Measurements from ENCODE around the gene TRAPPC4.
"Not testable (repeated sequence)": the region's sequence is repeated elsewhere in the genome, so short reads cannot be mapped to it uniquely, and the experiment has no call there.

The TRAPPC4 gene

DNA sequence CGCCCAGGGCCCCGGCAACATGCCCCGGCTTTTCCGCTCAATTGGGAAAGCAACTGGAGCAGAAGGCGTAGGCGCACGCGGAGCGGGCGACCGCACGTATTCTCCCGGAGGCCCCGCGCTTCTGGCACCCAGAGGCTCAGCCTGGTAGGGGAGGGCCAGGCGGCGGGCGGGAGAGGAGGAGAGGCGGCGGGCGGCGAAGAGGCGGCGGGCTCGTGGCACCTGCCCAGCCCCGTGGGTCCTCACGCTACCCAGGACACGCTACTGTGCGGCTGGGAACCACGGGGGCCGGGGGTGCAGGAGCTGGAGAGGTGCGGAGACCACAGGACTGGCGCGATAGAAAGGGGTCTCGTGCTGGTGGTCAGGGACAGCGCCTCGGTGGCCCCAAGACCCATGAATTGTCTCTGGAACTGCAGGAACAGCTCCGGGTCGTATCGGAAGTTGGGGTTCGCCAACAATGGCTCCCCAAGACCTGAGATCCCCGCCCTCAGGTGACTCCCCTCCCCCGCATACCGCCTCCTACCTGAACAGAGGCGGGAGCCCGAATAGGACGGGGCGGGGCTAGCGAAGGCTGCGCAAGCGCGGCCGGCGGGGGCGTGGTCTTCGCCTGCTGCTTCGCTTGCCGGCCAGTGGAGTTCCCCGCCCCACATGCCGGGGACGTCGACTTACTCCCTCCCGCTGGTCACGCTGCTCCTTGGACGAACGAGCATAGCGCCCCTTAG is 11.9 kb downstream of the TRAPPC4 start, which contains the start of gene SLC37A4:
Gene SLC37A4, minus strand, starts transcription at position 549 of the 719 bp plus-strand sequence.
- WGBS (ENCODE audit: insufficient coverage): 0% methylated on average over 45 of the region's 67 CpGs
- POLR2A ChIA-PET: interaction anchor here (0.6 kb wide), 1 partner anchor 66 kb away, joined by 3 read pairs; no protein-coding TSS in a partner anchor
- Histone ChIP-seq H3K4me3 (ENCODE audit: control insufficient read depth in 1 of 7, extremely low read depth in 1 of 7, insufficient read depth in 4 of 7, low read depth in 2 of 7, low read length in 6 of 7) (peak within 1 kb of the TSS; percentile 49 to 88 (median 83)), H3K27me3 (replicated peaks in 2 of 5; ENCODE audit: control insufficient read depth in 4 of 5, insufficient read depth in 5 of 5, low read length in 4 of 5) (no peaks in the 10 kb centered on the region), H3K4me1 (ENCODE audit: control extremely low read depth in 1 of 4, control insufficient read depth in 4 of 4, insufficient read depth in 4 of 4, low read length in 3 of 4) (peaks cover 0 to 22% (median 21%) of the 10 kb centered on the region in 4 experiments), H3K9me3 (ENCODE audit: control extremely low read depth in 1 of 5, control insufficient read depth in 4 of 5, insufficient read depth in 2 of 5, low read depth in 1 of 5, low read length in 4 of 5) (no peaks in the 10 kb centered on the region), H3K36me3 (ENCODE audit: control insufficient read depth in 4 of 4, insufficient read depth in 4 of 4, low read length in 3 of 4) (peaks cover 2 to 36% (median 23%) of the 10 kb centered on the region in 4 experiments), H3K27ac (ENCODE audit: insufficient read depth in 1 of 2, low read depth in 1 of 2, low read length in 2 of 2, poor library complexity in 1 of 2, severe bottlenecking in 2 of 2) (peak within 1 kb of the TSS in 1 of 2 experiments; percentile 73)
- DNase-seq: peak; percentile 98 to 99 (median 99)
- CTCF ChIA-PET: interaction anchor here (0.6 to 3.0 kb wide), 7 partner anchors 8 to 72 kb away, joined by 3 to 19 read pairs (median 4); partner anchors contain the start of genes DPAGT1, HYOU1, RPS25 and TRAPPC4

- Histone ChIP-seq H3K27ac (ENCODE audit: insufficient read depth in 1 of 2, low read depth in 1 of 2, low read length in 2 of 2, poor library complexity in 1 of 2, severe bottlenecking in 2 of 2) (no peak overlapping the region), H3K9me3 (ENCODE audit: control extremely low read depth in 1 of 5, control insufficient read depth in 4 of 5, insufficient read depth in 2 of 5, low read depth in 1 of 5, low read length in 4 of 5) (no peaks in the 10 kb centered on the region), H3K36me3 (ENCODE audit: control insufficient read depth in 4 of 4, insufficient read depth in 4 of 4, low read length in 3 of 4) (peaks cover 2 to 22% (median 9%) of the 10 kb centered on the region in 4 experiments), H3K4me1 (ENCODE audit: control extremely low read depth in 1 of 4, control insufficient read depth in 4 of 4, insufficient read depth in 4 of 4, low read length in 3 of 4) (peaks cover 0 to 22% (median 21%) of the 10 kb centered on the region in 4 experiments), H3K4me3 (ENCODE audit: control insufficient read depth in 1 of 7, extremely low read depth in 1 of 7, insufficient read depth in 4 of 7, low read depth in 2 of 7, low read length in 6 of 7) (no peak overlapping the region), H3K27me3 (replicated peaks in 2 of 5; ENCODE audit: control insufficient read depth in 4 of 5, insufficient read depth in 5 of 5, low read length in 4 of 5) (no peaks in the 10 kb centered on the region)
- WGBS (ENCODE audit: insufficient coverage): 89% methylated on average over 5 of the region's 9 CpGs
- POLR2A ChIA-PET: interaction anchor here (0.8 to 1.1 kb wide), 3 partner anchors 9 to 24 kb away, joined by 3 read pairs; no protein-coding TSS in a partner anchor
- DNase-seq: no peak
- CTCF ChIA-PET: interaction anchor here (0.9 to 3.0 kb wide), 5 partner anchors 8 to 24 kb away, joined by 3 to 19 read pairs (median 4); partner anchors contain the start of genes RPS25 and TRAPPC4
Measured at GRCh38 chr11:119031912-119032280, 13.3 kb downstream of the TRAPPC4 start.

- CTCF ChIA-PET: interaction anchor here (0.7 to 1.7 kb wide), 7 partner anchors 9 to 61 kb away, joined by 3 to 7 read pairs (median 4); a partner anchor contains a TSS
- H3K4me1 ChIP-seq (ENCODE audit: control extremely low read depth in 1 of 4, control insufficient read depth in 4 of 4, insufficient read depth in 4 of 4, low read length in 3 of 4): peaks cover 0 to 22% (median 21%) of the 10 kb centered on the region in 4 experiments
- WGBS (ENCODE audit: insufficient coverage): 95% methylated on average over 4 of the region's 10 CpGs
- not testable (repeated sequence) for DNase-seq; H3K27ac ChIP-seq (ENCODE audit: insufficient read depth in 1 of 2, low read depth in 1 of 2, low read length in 2 of 2, poor library complexity in 1 of 2, severe bottlenecking in 2 of 2); H3K36me3 ChIP-seq (ENCODE audit: control insufficient read depth in 4 of 4, insufficient read depth in 4 of 4, low read length in 3 of 4); H3K4me3 ChIP-seq (ENCODE audit: control insufficient read depth in 1 of 7, extremely low read depth in 1 of 7, insufficient read depth in 4 of 7, low read depth in 2 of 7, low read length in 6 of 7); H3K9me3 ChIP-seq (ENCODE audit: control extremely low read depth in 1 of 5, control insufficient read depth in 4 of 5, insufficient read depth in 2 of 5, low read depth in 1 of 5, low read length in 4 of 5); H3K27me3 ChIP-seq (replicated peaks in 2 of 5; ENCODE audit: control insufficient read depth in 4 of 5, insufficient read depth in 5 of 5, low read length in 4 of 5)
- POLR2A ChIA-PET: interaction anchor here (0.9 kb wide), 1 partner anchor 10 kb away, joined by 3 read pairs; no protein-coding TSS in a partner anchor
Measured at GRCh38 chr11:119033421-119033820, 14.9 kb downstream of the TRAPPC4 start.

- no peak overlapping the region for H3K27ac ChIP-seq (ENCODE audit: insufficient read depth in 1 of 2, low read depth in 1 of 2, low read length in 2 of 2, poor library complexity in 1 of 2, severe bottlenecking in 2 of 2)
- peaks cover 0 to 11% (median 9%) of the 10 kb centered on the region in 4 experiments for H3K4me1 ChIP-seq (ENCODE audit: control extremely low read depth in 1 of 4, control insufficient read depth in 4 of 4, insufficient read depth in 4 of 4, low read length in 3 of 4)
- no peaks in the 10 kb centered on the region for H3K9me3 ChIP-seq (ENCODE audit: control extremely low read depth in 1 of 5, control insufficient read depth in 4 of 5, insufficient read depth in 2 of 5, low read depth in 1 of 5, low read length in 4 of 5)
- no peak overlapping the region for H3K4me3 ChIP-seq (ENCODE audit: control insufficient read depth in 1 of 7, extremely low read depth in 1 of 7, insufficient read depth in 4 of 7, low read depth in 2 of 7, low read length in 6 of 7)
- WGBS (ENCODE audit: insufficient coverage): 100% methylated on average over 3 of the region's 3 CpGs
- CTCF ChIA-PET: interaction anchor here (0.9 to 1.4 kb wide), 2 partner anchors 10 to 12 kb away, joined by 3 to 6 read pairs; no protein-coding TSS in a partner anchor
- no peaks in the 10 kb centered on the region for H3K36me3 ChIP-seq (ENCODE audit: control insufficient read depth in 4 of 4, insufficient read depth in 4 of 4, low read length in 3 of 4)
- H3K27me3 ChIP-seq (replicated peaks in 2 of 5; ENCODE audit: control insufficient read depth in 4 of 5, insufficient read depth in 5 of 5, low read length in 4 of 5): no peaks in the 10 kb centered on the region
- no peak for DNase-seq
- POLR2A ChIA-PET: no interaction called here
Measured at GRCh38 chr11:119034813-119035212, 16.2 kb downstream of the TRAPPC4 start.

- WGBS (ENCODE audit: insufficient coverage): 100% methylated on average over 5 of the region's 5 CpGs
- H3K27me3 ChIP-seq (replicated peaks in 2 of 5; ENCODE audit: control insufficient read depth in 4 of 5, insufficient read depth in 5 of 5, low read length in 4 of 5): no peaks in the 10 kb centered on the region
- CTCF ChIA-PET: interaction anchor here (0.9 to 1.6 kb wide), 5 partner anchors 9 to 41 kb away, joined by 3 to 7 read pairs (median 4); partner anchors contain the start of gene CENATAC
- POLR2A ChIA-PET: no interaction called here
- H3K4me1 ChIP-seq (ENCODE audit: control extremely low read depth in 1 of 4, control insufficient read depth in 4 of 4, insufficient read depth in 4 of 4, low read length in 3 of 4): no peaks in the 10 kb centered on the region
- DNase-seq: no peak
- H3K4me3 ChIP-seq (ENCODE audit: control insufficient read depth in 1 of 7, extremely low read depth in 1 of 7, insufficient read depth in 4 of 7, low read depth in 2 of 7, low read length in 6 of 7): no peak overlapping the region
- H3K9me3 ChIP-seq (ENCODE audit: control extremely low read depth in 1 of 5, control insufficient read depth in 4 of 5, insufficient read depth in 2 of 5, low read depth in 1 of 5, low read length in 4 of 5): no peaks in the 10 kb centered on the region
- H3K27ac ChIP-seq (ENCODE audit: insufficient read depth in 1 of 2, low read depth in 1 of 2, low read length in 2 of 2, poor library complexity in 1 of 2, severe bottlenecking in 2 of 2): no peak overlapping the region
- no peaks in the 10 kb centered on the region for H3K36me3 ChIP-seq (ENCODE audit: control insufficient read depth in 4 of 4, insufficient read depth in 4 of 4, low read length in 3 of 4)
Measured at GRCh38 chr11:119038884-119039283, 20.3 kb downstream of the TRAPPC4 start.

- not testable (repeated sequence) for H3K4me1 ChIP-seq (ENCODE audit: control extremely low read depth in 1 of 4, control insufficient read depth in 4 of 4, insufficient read depth in 4 of 4, low read length in 3 of 4)
Measured at GRCh38 chr11:119039471-119039870, 20.9 kb downstream of the TRAPPC4 start.

More at GRCh38 chr11:119039471-119039870, 20.9 kb downstream of the TRAPPC4 start:
- DNase-seq; H3K27me3 ChIP-seq (replicated peaks in 2 of 5; ENCODE audit: control insufficient read depth in 4 of 5, insufficient read depth in 5 of 5, low read length in 4 of 5); H3K4me3 ChIP-seq (ENCODE audit: control insufficient read depth in 1 of 7, extremely low read depth in 1 of 7, insufficient read depth in 4 of 7, low read depth in 2 of 7, low read length in 6 of 7); H3K36me3 ChIP-seq (ENCODE audit: control insufficient read depth in 4 of 4, insufficient read depth in 4 of 4, low read length in 3 of 4); POLR2A ChIA-PET; H3K27ac ChIP-seq (ENCODE audit: insufficient read depth in 1 of 2, low read depth in 1 of 2, low read length in 2 of 2, poor library complexity in 1 of 2, severe bottlenecking in 2 of 2); H3K9me3 ChIP-seq (ENCODE audit: control extremely low read depth in 1 of 5, control insufficient read depth in 4 of 5, insufficient read depth in 2 of 5, low read depth in 1 of 5, low read length in 4 of 5): not testable (repeated sequence)
- 0% methylated on average over 1 of the region's 11 CpGs for WGBS (ENCODE audit: insufficient coverage)
- CTCF ChIA-PET: interaction anchor here (0.9 to 1.6 kb wide), 3 partner anchors 12 to 16 kb away, joined by 3 to 7 read pairs (median 7); no protein-coding TSS in a partner anchor

Measured in common myeloid progenitor, CD34-positive (primary cell).